ENCODE results near the gene CHRM3. TPM values are rescaled to one million over a fixed set of nuclear protein-coding genes. Genes with fewer than 3 reads are reported as not detected.

Gene CHRM3
- total and polyA plus RNA-seq, 2 donors (not counting 1 experiment from before 2014, with no cell fraction given), result not detected

GRCh38 chr1:239354231-239354630, 32.1 kb upstream of the CHRM3 start:
- Mint-ChIP-seq H3K27me3 (no peaks in the 10 kb centered on the region), H3K4me1 (no peaks in the 10 kb centered on the region), H3K9me3 (ENCODE audit: insufficient read depth) (no peaks in the 10 kb centered on the region), H3K27ac (no peak overlapping the region), H3K4me3 (no peak overlapping the region)
- DNase-seq (no peak), ATAC-seq (ENCODE audit: low read depth) (no peak)
- CTCF ChIA-PET, result no interaction called here
- no peak for TF ChIP-seq CTCF (IDR thresholded peaks at IDR 0.05)
- TF ChIP-seq EZH2 (IDR thresholded peaks at IDR 0.05; ENCODE audit: borderline replicate concordance, insufficient read depth, low read depth, low read length, poor library complexity, severe bottlenecking), result no peak
- H2AFZ ChIP-seq (ENCODE audit: insufficient read depth, low read depth, low read length, poor library complexity, severe bottlenecking), result no peak overlapping the region
- intact Hi-C loops (cut with micrococcal nuclease), result no loop called here
- no peaks in the 10 kb centered on the region for H3K79me2 ChIP-seq (ENCODE audit: control insufficient read depth, insufficient read depth, low read length)
- no peaks in the 10 kb centered on the region for H4K20me1 ChIP-seq (ENCODE audit: control insufficient read depth, insufficient read depth, low read length, poor library complexity, severe bottlenecking)
- no peak overlapping the region for H3K9ac ChIP-seq (ENCODE audit: low read length)
- no peak overlapping the region for H3K27ac ChIP-seq (ENCODE audit: low read length in 2 of 2)
- H3K4me3 ChIP-seq (ENCODE audit: control extremely low read depth in 1 of 5, extremely low read depth in 1 of 5, insufficient read depth in 1 of 5, low read depth in 2 of 5, low read length in 4 of 5), result no peak overlapping the region
- H3K27me3 ChIP-seq (replicated peaks in 1 of 4; ENCODE audit: control extremely low read depth in 1 of 4, control insufficient read depth in 3 of 4, insufficient read depth in 4 of 4, low read length in 3 of 4), result no peaks in the 10 kb centered on the region
- no peaks in the 10 kb centered on the region for H3K4me1 ChIP-seq (ENCODE audit: control insufficient read depth in 2 of 2, insufficient read depth in 2 of 2, low read length in 2 of 2)
- H3K9me3 ChIP-seq (ENCODE audit: control extremely low read depth in 1 of 3, control insufficient read depth in 2 of 3, insufficient read depth in 1 of 3, low read length in 2 of 3), result no peaks in the 10 kb centered on the region
- H3K4me2 ChIP-seq (replicated peaks; ENCODE audit: low read depth, low read length, poor library complexity, severe bottlenecking), result no peak overlapping the region
- WGBS (ENCODE audit: insufficient coverage), result no CpG with 5 or more reads among the region's 1 CpG
- no peaks in the 10 kb centered on the region for H3K36me3 ChIP-seq (replicated peaks in 1 of 2; ENCODE audit: control extremely low read depth in 1 of 2, control insufficient read depth in 1 of 2, extremely low read depth in 1 of 2, insufficient read depth in 2 of 2, low read length in 1 of 2)
- POLR2A ChIA-PET, result no interaction called here

GRCh38 chr1:239357867-239358266, 28.5 kb upstream of the CHRM3 start:
- no peaks in the 10 kb centered on the region for H4K20me1 ChIP-seq (ENCODE audit: control insufficient read depth, insufficient read depth, low read length, poor library complexity, severe bottlenecking)
- no peak overlapping the region for H2AFZ ChIP-seq (ENCODE audit: insufficient read depth, low read depth, low read length, poor library complexity, severe bottlenecking)
- H3K4me2 ChIP-seq (replicated peaks; ENCODE audit: low read depth, low read length, poor library complexity, severe bottlenecking), result no peak overlapping the region
- Mint-ChIP-seq H3K27me3 (no peaks in the 10 kb centered on the region), H3K9me3 (ENCODE audit: insufficient read depth) (no peaks in the 10 kb centered on the region), H3K4me1 (no peaks in the 10 kb centered on the region), H3K4me3 (no peak overlapping the region), H3K27ac (no peak overlapping the region)
- intact Hi-C loops (cut with micrococcal nuclease), result no loop called here
- no peaks in the 10 kb centered on the region for H3K79me2 ChIP-seq (ENCODE audit: control insufficient read depth, insufficient read depth, low read length)
- no peak overlapping the region for H3K9ac ChIP-seq (ENCODE audit: low read length)
- no peak for ATAC-seq (ENCODE audit: low read depth)
- no peaks in the 10 kb centered on the region for H3K36me3 ChIP-seq (replicated peaks in 1 of 2; ENCODE audit: control extremely low read depth in 1 of 2, control insufficient read depth in 1 of 2, extremely low read depth in 1 of 2, insufficient read depth in 2 of 2, low read length in 1 of 2)
- no peak overlapping the region for H3K27ac ChIP-seq (ENCODE audit: low read length in 2 of 2)
- no peaks in the 10 kb centered on the region for H3K27me3 ChIP-seq (replicated peaks in 1 of 4; ENCODE audit: control extremely low read depth in 1 of 4, control insufficient read depth in 3 of 4, insufficient read depth in 4 of 4, low read length in 3 of 4)
- ChIA-PET CTCF (no interaction called here), POLR2A (no interaction called here)
- no peaks in the 10 kb centered on the region for H3K9me3 ChIP-seq (ENCODE audit: control extremely low read depth in 1 of 3, control insufficient read depth in 2 of 3, insufficient read depth in 1 of 3, low read length in 2 of 3)
- TF ChIP-seq EZH2 (IDR thresholded peaks at IDR 0.05; ENCODE audit: borderline replicate concordance, insufficient read depth, low read depth, low read length, poor library complexity, severe bottlenecking) (no peak), CTCF (IDR thresholded peaks at IDR 0.05) (no peak)
- WGBS (ENCODE audit: insufficient coverage), result no CpG with 5 or more reads among the region's 2 CpGs
- no peak overlapping the region for H3K4me3 ChIP-seq (ENCODE audit: control extremely low read depth in 1 of 5, extremely low read depth in 1 of 5, insufficient read depth in 1 of 5, low read depth in 2 of 5, low read length in 4 of 5)
- no peaks in the 10 kb centered on the region for H3K4me1 ChIP-seq (ENCODE audit: control insufficient read depth in 2 of 2, insufficient read depth in 2 of 2, low read length in 2 of 2)
- DNase-seq, result no peak
